PC-9 (cell line): ENCODE data around the gene NUCB2. TPM values are rescaled to one million over a fixed set of nuclear protein-coding genes. Genes with fewer than 3 reads are reported as not detected.
A peak's percentile ranks its signal among the peaks of the same experiment; 100 is the strongest.

Experiments
- BruUV-seq: library from RNA; stranded (reverse); fragments of 400-500 nt; replicated peaks from 2 replicates; lab custom pipeline; 2021; lab: Mats Ljungman, UMichigan
- CTCF ChIA-PET: fragments of 300-600 bp; sonication (Branson Sonifier 250); formaldehyde crosslinking; loops from one replicate; lab custom pipeline; 2022; ENCODE audit warnings: antibody characterized with exemption; lab: Charles Lee
- POLR2A ChIA-PET: fragments of 300-600 bp; sonication (Branson Sonifier 250); formaldehyde crosslinking; loops from one replicate; lab custom pipeline; 2022; ENCODE audit warnings: antibody characterized with exemption; ENCODE audit not compliant: unreplicated experiment; lab: Charles Lee
- DNase-seq, 2 experiments: peaks; one replicate each; pipeline versions ENCODE4 v3.0.0 to v3.0.0-alpha.2; 2015 to 2022; ENCODE audit warnings: mixed read lengths in 1 of 2
- H2AFZ ChIP-seq: fragments of 200-600 bp; sonication (generic); 2 replicates; pipeline ENCODE4 v1.8.1; 2017; ENCODE audit warnings: antibody characterized with exemption
- H3F3A ChIP-seq: fragments of 200-600 bp; sonication (generic); 2 replicates; pipeline ENCODE4 v1.8.1; 2017; ENCODE audit warnings: antibody characterized with exemption, mild to moderate bottlenecking, low read depth; ENCODE audit not compliant: insufficient read depth
- H3K27ac ChIP-seq: fragments of 200-600 bp; sonication (generic); 2 replicates; pipeline ENCODE4 v1.6.1; 2016; ENCODE audit warnings: mixed run types
- H3K27me3 ChIP-seq: fragments of 200-600 bp; sonication (generic); 2 replicates; pipeline ENCODE4 v1.6.1; 2016; ENCODE audit warnings: low read depth, mixed run types; ENCODE audit not compliant: insufficient read depth
- H3K36me3 ChIP-seq: fragments of 200-600 bp; sonication (generic); 2 replicates; pipeline ENCODE4 v1.6.1; 2016; ENCODE audit warnings: low read depth, mixed run types
- H3K4me1 ChIP-seq: fragments of 200-600 bp; sonication (generic); replicated peaks from 2 replicates; pipeline ENCODE4 v1.6.1; 2016; ENCODE audit warnings: mixed run types; ENCODE audit not compliant: insufficient read depth
- H3K4me2 ChIP-seq: fragments of 200-600 bp; sonication (generic); 2 replicates; pipeline ENCODE4 v1.6.1; 2017; ENCODE audit warnings: mixed run types
- H3K4me3 ChIP-seq: fragments of 200-600 bp; sonication (generic); 2 replicates; pipeline ENCODE4 v1.6.1; 2016; ENCODE audit warnings: mixed run types
- H3K79me2 ChIP-seq: fragments of 200-600 bp; sonication (generic); 2 replicates; pipeline ENCODE4 v1.6.1; 2017; ENCODE audit warnings: low read depth, mixed run types
- H3K9me2 ChIP-seq: fragments of 200-600 bp; sonication (generic); 2 replicates; pipeline ENCODE4 v1.8.1; 2017; ENCODE audit warnings: mild to moderate bottlenecking; ENCODE audit not compliant: insufficient read depth
- H3K9me3 ChIP-seq: fragments of 200-600 bp; sonication (generic); 2 replicates; pipeline ENCODE4 v1.8.1; 2016; ENCODE audit warnings: low read depth; ENCODE audit not compliant: insufficient read depth
- H4K20me1 ChIP-seq: fragments of 200-600 bp; sonication (generic); 2 replicates; pipeline ENCODE4 v1.8.1; 2017; ENCODE audit not compliant: insufficient read depth
- EZH2 ChIP-seq: fragments of 200-600 bp; sonication (generic); IDR thresholded peaks from 2 replicates; pipeline ENCODE4 v1.8.0; 2017; ENCODE audit warnings: antibody characterized with exemption, low read depth
- intact Hi-C: fragments of 100-400 bp; cut with micrococcal nuclease; formaldehyde crosslinking; loops from one replicate; pipeline ENCODE4 v1.10.0; 2022; ENCODE audit not compliant: unreplicated experiment
- total RNA-seq: library from RNA; stranded (reverse); gene quantifications from 2 replicates; pipeline ENCODE4 v1.2.3, GENCODE V29; 2021
- TF ChIP-seq, protein P1 (sequence below): fragments of 200-600 bp; sonication (generic); conservative IDR thresholded peaks from 2 replicates; pipeline ENCODE4 v1.6.1; 2017; ENCODE audit warnings: mixed run types, antibody characterized with exemption, mild to moderate bottlenecking, moderate library complexity

NUCB2 gene
- total RNA-seq, 1 experiment from 2014 or later: 29.7 TPM

GRCh38 chr11:17353821-17354600 is 77.5 kb downstream of the NUCB2 start:
- no peaks in the 10 kb centered on the region for H3K79me2 ChIP-seq
- DNase-seq: no peak
- ChIA-PET CTCF (interaction anchor here (0.7 kb wide), 1 partner anchor 1154 kb away, joined by 15 read pairs; no protein-coding TSS in a partner anchor), POLR2A (no interaction called here)
- H2AFZ ChIP-seq: peak overlapping the region; percentile 98
- no peak for TF ChIP-seq EZH2
- TF ChIP-seq, protein P1, sequence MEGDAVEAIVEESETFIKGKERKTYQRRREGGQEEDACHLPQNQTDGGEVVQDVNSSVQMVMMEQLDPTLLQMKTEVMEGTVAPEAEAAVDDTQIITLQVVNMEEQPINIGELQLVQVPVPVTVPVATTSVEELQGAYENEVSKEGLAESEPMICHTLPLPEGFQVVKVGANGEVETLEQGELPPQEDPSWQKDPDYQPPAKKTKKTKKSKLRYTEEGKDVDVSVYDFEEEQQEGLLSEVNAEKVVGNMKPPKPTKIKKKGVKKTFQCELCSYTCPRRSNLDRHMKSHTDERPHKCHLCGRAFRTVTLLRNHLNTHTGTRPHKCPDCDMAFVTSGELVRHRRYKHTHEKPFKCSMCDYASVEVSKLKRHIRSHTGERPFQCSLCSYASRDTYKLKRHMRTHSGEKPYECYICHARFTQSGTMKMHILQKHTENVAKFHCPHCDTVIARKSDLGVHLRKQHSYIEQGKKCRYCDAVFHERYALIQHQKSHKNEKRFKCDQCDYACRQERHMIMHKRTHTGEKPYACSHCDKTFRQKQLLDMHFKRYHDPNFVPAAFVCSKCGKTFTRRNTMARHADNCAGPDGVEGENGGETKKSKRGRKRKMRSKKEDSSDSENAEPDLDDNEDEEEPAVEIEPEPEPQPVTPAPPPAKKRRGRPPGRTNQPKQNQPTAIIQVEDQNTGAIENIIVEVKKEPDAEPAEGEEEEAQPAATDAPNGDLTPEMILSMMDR: no peak
- H3K36me3 ChIP-seq: no peaks in the 10 kb centered on the region
- H3F3A ChIP-seq: peaks cover 30% of the 10 kb centered on the region
- H3K27ac ChIP-seq: no peak overlapping the region
- intact Hi-C loops: loop anchor here (5.0 kb wide), 1 partner anchor 122 kb away; no protein-coding TSS in a partner anchor
- BruUV-seq: no TSS peak
- 0 out of 2 replicates have a peak, but pooled peaks cover 4% of the 10 kb centered on the region for H3K4me1 ChIP-seq
- H3K9me2 ChIP-seq: no peaks in the 10 kb centered on the region
- H3K9me3 ChIP-seq: no peaks in the 10 kb centered on the region
- peak overlapping the region; percentile 84 for H3K4me2 ChIP-seq
- H3K4me3 ChIP-seq: peak overlapping the region; percentile 72
- H3K27me3 ChIP-seq: no peaks in the 10 kb centered on the region
- H4K20me1 ChIP-seq: no peaks in the 10 kb centered on the region

DNA sequence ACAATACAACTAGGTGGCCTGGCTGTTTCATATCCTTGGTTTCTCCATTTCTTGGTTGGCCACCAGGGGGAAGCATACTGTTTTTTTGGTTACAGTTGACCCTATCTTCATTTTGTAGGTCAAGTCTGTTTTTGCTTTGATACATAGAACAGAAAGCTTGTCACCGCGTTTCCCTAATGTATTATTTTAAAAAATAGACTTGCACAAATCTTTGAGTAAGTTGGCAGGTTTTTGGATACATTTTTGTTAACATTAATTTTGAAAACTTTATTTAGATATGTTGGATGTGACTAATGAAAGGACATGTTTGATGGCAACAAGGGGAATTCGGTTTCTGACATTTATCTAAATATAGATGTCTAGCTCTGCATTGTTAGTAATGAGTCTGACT is 78.1 kb downstream of the NUCB2 start:
- H3K4me1 ChIP-seq: 0 out of 2 replicates have a peak, but pooled peaks cover 4% of the 10 kb centered on the region
- peak overlapping the region; percentile 84 for H3K4me2 ChIP-seq
- H3K79me2 ChIP-seq: no peaks in the 10 kb centered on the region
- intact Hi-C loops: loop anchor here (5.0 kb wide), 1 partner anchor 122 kb away; no protein-coding TSS in a partner anchor
- no peaks in the 10 kb centered on the region for H3K9me3 ChIP-seq
- no peaks in the 10 kb centered on the region for H3K27me3 ChIP-seq
- no TSS peak for BruUV-seq
- ChIA-PET POLR2A (no interaction called here), CTCF (interaction anchor here (0.7 kb wide), 1 partner anchor 1154 kb away, joined by 15 read pairs; no protein-coding TSS in a partner anchor)
- no peak overlapping the region for H3K27ac ChIP-seq
- H3F3A ChIP-seq: peaks cover 25% of the 10 kb centered on the region
- no peaks in the 10 kb centered on the region for H3K9me2 ChIP-seq
- peak overlapping the region; percentile 72; the same call in 1 of the 2 replicates for H3K4me3 ChIP-seq
- H4K20me1 ChIP-seq: no peaks in the 10 kb centered on the region
- TF ChIP-seq EZH2: no peak
- TF ChIP-seq, protein P1: peak; percentile 74
- H3K36me3 ChIP-seq: no peaks in the 10 kb centered on the region
- no peak overlapping the region for H2AFZ ChIP-seq
- peak; percentile 53 to 74 for DNase-seq

DNA sequence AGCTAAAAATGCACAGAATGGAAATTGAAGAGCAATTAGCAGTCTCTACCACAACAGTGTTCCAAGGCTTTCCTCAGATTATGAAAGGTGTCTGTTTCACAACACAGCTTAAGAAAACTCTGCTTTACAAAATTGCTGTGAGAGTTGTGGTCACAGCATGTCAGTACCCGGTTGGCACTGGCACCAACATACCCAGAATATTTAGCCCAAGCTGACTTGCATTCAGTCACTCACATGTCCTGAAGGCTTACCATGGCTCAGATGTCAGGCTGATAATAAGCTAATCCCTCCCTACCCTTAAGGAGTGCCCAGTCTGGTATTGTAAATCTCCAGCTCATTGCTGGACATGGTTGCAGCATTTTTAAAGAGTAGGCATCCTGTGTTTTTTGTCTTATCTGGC is 90.0 kb downstream of the NUCB2 start:
- Histone ChIP-seq H3K4me3 (no peak overlapping the region), H3F3A (no peaks in the 10 kb centered on the region; the same call in 1 of the 2 replicates), H3K9me2 (no peaks in the 10 kb centered on the region; the same call in 1 of the 2 replicates), H3K4me1 (no peaks in the 10 kb centered on the region), H2AFZ (no peak overlapping the region), H3K36me3 (peaks cover 18% of the 10 kb centered on the region), H3K27ac (no peak overlapping the region), H3K9me3 (peaks cover 21% of the 10 kb centered on the region), H3K79me2 (no peaks in the 10 kb centered on the region), H3K4me2 (no peak overlapping the region), H4K20me1 (no peaks in the 10 kb centered on the region), H3K27me3 (no peaks in the 10 kb centered on the region)
- ChIA-PET CTCF (no interaction called here), POLR2A (no interaction called here)
- intact Hi-C loops: no loop called here
- DNase-seq: no peak
- TF ChIP-seq, protein P1: no peak
- no peak for TF ChIP-seq EZH2
- no TSS peak for BruUV-seq
